NCI-H2227 (cell line): Measurements from ENCODE around the gene IGIP.

Source experiments
- DNase-seq: peaks from one replicate; lab custom pipeline; 2025; ENCODE audit not compliant: unreplicated experiment; lab: John Stamatoyannopoulos, UW

IGIP gene

DNA sequence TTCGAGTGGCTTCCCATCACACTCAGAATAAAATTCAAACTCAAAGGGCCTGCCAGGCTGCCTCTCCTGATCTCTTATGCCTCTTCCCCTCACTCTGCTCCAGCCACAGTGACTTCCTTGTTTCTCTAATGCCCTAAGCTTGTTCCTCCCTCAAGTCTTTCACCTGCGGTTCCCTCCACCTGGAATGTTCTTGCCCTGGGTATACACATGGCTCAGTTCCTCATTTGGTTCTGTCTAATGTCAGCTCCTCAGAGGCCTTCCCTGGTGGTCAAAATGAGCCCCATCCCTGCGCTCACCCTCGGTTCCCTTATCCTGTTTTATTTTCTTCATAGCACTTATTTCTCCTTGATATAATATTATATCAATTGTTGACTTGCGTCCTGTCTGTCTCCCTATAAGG is 36.5 kb downstream of the IGIP start:
- DNase-seq = no peak

DNA sequence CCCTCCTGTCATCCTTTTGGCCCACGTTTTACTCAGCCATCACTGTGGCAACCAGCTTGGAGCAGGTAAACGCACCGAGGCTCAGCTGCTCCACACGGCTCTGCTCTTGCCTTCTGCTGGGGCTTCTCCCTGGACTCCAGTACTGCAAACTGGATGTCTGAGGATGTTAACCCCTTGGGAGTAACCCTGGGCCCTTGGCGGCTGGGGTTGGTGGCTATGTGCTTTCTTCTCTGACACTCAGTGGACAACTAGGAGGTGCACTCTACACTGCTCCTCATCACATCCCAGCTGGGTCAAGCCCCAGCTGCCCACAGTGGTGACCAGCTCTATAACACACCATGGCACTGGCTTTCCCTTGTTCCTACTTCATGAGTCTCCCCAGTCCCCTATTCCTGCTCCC is 37.0 kb downstream of the IGIP start:
- no peak for DNase-seq

DNA sequence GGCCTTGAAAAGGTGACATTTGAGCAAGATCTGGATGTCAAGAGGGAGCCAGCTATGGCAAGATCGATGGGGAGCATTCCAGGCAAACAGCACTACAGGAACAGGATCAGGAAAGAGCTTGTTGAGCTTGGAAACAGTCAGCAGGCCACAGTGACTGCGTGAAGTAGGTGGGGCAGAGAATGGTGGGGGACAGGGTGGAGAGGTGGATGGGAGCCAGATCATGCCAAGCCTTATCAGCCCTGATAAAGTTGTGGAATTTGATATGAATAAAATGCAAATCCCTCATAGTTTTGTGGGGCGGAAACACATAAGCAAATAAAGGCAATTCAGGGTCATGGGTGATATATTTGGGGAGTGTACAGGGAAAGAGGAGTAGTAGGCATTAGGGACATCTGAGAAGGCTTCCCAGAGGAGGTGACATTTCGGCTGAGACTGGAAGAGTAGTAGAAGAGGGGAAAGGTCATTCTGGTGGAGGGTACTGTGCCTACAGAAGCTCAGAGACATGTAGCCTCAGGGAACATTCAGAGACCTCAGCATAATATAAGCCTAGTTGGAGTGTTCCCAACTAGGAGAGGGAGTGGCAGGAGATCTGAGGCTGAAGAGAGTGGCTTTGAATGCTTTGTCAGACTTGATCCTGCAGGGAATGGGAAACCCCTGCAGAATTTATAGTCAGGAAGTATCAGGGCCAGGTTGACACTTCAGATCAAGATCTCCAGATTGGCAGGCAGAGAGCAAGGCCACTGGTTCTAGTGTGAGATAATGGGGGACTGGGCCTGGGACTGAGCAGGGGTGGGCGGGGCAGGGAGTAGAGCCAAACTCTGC is 39.6 kb downstream of the IGIP start:
- DNase-seq = no peak

DNA sequence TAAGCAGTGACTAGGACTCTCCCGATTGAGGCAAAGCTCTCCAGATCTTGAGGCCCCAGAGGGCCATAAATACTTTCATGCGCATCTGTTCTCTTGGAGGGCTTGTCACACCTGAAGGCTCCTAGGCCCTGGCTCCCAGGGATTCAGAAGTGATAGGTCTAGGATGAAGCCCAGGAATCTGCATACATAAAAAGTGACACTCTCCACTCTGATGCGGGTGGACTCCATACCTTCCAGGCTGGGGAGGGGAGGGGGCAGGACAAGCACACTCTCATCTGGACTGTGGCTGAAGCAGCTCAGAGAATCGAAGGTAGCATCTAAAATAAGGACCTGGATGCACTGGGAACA is 40.2 kb downstream of the IGIP start:
- DNase-seq = no peak

DNA sequence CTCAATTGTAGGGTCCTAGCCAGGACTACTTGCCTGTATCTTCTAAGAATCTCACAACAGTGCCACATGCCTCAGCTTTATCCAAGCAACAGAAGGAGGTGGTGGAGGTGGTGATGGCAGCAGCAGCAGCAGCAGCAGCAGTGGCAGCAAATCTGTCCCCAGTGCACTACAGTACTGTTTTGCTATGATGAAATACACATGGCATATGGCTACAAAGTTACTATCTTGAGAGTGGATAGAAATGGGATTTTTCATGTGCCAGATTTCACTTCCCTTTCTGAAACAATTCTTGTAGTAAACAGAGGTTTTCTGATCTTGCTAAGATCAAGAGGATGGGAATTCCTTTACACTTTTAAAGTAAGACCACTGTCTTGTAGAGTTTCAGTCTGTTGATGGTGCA is 41.2 kb downstream of the IGIP start:
- no peak for DNase-seq

DNA sequence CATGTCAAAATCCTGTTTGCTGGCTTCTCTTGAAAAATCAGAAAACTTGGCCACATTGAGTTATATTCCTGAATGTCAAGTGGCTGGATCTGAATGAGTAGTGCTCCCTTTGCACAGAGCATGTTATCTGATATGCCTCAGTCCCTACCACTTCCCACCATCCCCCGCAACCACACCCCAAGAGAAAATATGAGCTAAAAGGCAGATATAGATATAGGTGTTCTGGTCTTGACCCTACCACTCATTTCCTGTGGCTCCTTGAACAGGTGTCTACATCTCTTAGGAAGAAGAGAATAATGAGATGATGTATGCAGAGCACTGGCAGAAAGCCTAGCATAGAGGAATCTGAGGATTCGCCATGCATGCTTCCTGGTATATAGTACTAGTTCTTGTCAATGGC is 42.6 kb downstream of the IGIP start:
- DNase-seq = no peak

DNA sequence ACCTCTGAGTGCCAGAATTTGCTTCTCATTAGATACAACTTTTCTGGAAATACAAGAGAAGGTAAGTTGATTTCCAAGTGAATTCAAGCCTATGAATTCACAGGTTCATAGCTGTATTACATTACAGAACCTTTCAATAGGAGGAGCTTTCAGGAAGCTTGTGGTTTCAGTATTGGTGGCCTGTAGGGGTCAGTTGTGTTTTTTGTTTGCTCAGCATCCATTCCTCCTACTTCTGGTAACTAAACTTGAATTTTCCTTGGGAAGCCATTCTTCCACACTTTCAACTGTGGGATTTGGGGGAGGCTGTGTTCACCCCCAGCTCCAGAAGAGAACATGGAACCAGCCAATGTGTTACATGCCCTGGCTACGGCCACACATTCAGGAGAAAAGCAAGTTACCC is 43.7 kb downstream of the IGIP start:
- DNase-seq = no peak

DNA sequence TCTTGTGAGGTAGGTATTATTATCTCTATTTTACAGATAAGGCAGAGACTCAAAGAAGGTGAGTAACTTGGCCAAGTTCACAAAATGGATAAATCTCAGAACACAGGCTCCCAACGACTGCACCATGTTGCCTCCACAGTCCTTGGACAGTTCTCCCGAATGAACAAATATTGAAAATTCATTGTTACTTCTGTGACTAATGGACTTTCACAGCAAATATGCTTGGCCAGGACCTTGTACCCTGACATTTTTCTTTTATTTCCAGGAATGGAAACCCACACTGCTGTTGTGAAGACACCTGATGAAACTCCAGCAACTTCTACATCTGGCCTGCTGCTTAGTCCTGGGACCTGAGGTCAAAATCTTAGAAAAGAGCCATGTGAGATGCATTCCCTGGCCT is 46.7 kb downstream of the IGIP start:
- no peak for DNase-seq

DNA sequence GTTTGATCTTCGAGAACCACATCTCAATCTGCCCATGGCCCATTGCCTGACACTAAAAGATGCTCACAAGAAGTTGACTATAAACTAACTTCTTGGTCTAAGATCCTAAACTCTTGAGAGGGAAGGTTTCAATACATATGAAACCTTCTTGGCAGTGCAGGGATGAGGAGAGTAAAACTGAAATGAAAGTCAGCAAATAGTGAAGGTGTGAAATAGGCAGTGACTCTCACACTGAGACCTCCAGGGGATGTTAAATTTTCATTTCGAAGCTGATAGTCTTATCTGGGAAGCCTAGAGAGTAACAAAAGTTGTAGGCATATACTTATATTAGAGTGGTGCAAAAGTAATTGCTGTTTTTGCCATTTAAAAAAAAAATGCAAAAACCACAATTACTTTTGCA is 48.3 kb downstream of the IGIP start:
- no peak for DNase-seq

DNA sequence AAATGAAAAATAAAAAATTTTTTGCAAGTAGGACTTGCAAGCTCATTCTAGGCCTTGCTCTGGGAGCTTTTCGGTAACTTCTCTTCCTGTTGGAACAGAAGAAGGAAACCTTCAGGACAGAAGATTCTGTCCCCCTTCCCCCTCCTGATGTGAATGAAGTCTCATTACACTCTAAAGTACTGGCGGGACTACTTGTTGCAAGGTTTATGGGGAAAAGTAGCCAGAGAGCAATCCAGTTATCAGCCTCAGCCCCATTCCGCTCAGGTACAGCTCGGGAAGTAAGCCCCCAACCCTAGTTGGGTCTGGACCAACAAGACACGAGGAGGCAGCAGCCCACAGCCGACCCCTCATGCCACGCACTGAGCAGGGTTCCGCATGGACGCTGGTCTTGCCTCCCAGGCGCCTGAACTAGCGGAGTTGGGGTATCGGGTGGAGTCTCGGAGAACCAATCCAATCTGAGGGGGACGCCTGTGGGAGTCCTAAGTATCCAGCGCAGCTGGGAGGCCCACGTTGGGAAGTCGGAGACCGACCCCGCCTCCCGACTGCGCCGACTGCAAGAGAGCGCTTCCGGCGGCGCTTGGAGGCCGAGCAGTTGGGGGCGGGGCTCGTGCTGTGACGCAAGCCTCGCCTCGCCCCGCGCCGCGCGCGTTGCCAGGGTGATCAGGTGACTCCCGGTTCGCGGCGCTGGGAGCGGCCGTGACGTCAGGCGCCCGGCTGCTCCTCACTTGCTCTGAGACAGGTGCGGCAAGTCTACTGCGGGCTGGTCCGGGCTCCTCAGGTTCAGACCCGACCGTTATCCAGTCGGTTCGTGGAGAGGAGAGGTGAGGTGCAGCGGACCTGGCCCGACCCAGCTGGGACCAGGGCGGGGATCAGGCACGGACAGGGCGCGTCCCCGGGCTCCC is 49.0 kb downstream of the IGIP start, which contains the start of gene CYSTM1:
Gene CYSTM1, plus strand, starts transcription at position 724 of the 902 bp plus-strand sequence. CDS start 19,278 bp downstream, outside the sequence.
- DNase-seq = peak; percentile 96

DNA sequence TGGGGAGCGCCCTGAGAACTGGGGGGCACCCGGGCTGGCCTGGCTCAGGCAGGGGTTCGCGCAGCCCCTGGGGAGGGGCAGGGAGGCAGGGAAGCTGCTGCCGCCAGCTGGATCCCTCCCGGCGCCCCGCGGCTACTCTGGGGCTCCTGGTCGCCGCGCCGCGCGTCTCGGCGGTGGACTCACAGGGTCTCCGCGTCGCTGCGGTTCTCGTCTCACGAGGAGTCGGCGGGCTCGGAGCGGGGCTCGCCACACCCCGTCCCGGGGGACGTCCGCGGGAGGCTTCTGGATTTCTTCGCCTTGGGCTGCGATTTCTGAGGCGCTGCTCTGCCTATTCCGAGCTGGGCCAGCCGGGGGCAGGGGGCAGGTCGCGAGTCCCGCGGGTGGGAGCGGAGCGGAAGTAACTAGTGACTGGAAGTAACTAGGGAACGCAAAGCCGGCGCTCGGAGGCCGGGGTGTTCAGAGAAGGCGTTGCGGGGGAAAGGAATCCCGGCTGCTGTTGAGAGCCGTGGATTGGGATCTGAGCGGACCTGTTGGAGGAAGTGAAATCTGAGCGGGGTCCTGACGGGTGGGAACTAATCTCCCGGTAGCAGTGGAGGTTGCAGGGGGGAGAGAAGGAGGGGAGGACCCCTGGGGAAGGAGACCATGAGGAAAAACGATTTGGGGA is 49.8 kb downstream of the IGIP start:
- DNase-seq = peak; percentile 69

DNA sequence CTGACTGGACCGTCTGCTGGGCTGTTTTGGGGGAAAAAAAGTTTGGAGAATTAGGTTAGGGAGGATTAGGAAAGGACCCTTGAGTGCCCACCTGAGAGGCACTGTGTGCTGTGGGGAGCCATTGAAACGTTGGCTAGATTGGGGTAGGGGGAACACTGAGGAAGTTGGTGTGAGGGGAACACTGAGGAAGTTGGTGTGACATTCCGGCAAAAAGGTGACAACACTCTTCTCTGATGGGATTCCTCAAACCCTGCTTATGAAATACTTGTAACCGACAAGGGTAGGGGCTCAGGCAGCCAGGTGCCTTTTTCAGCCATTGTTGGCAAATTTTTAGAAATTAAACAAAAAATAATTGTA is 50.3 kb downstream of the IGIP start:
- no peak for DNase-seq

DNA sequence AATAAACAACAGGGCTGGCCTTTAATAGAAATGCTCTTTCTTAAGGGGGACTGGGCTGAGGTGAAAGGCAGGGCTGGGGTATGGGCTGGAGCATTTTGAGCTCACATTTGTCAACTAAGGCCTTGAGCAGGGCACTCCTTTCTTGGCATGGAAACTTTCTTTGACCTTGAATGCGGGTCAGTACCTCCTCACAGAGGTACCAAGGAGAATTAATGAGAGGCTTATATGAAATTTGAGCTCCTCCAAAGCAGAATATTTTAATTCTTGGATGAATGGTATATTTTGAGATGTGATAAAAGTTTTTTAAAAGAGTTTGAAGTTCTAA is 52.3 kb downstream of the IGIP start:
- no peak for DNase-seq

DNA sequence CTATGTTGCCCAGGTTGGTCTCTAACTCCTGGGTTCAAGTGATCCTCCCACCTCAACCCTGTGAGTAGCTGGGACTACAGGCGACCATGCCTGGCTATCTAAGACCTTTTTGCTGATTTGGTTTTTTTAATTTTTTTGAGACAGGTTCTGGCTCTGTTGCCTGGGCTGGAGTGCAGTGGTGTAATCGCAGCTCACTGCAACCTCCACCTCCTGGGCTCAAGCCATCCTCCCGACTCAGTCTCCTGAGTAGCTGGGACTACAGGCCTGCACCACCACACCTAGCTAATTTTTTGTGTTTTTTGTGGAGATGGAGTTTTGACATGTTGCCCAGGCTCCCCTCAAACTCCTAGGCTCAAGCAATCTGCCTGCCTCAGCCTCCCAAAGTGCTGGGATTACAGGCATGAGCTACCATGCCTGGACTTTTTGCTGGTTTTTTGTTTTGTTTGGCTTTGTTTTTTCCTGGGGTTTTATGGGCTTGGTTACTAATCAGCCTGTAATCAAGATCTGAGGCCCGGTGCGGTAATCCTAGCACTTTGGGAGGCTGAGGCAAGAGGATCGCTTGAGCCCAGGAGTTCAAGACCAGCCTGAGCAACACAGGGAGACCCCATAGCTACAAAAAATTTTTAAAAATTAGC is 52.9 kb downstream of the IGIP start:
- no peak for DNase-seq
